ENCODE data around the gene TACR3.

DNA sequence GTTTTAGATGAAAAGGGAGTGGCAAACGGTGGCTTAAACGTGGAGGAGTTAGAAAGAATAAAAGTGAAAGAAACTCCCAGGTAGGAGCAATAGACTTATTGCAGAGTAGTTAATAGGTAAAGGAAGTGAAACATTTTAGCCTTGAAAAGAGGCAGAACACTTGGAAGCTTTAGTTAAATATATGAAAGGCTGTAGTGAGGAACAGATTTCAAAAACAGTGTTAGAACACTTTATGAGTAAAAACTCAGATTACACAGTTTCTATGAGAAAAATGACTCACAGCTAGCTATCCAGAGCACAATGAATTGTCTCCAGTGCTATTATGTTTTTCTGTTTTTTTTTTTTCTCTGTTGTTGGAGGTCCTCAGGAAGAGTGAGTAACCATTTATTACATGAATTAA lies 45.8 kb downstream of the TACR3 start:
- no peak for TF ChIP-seq POLR2A (IDR thresholded peaks at IDR 0.05)
- TF ChIP-seq, protein P1, sequence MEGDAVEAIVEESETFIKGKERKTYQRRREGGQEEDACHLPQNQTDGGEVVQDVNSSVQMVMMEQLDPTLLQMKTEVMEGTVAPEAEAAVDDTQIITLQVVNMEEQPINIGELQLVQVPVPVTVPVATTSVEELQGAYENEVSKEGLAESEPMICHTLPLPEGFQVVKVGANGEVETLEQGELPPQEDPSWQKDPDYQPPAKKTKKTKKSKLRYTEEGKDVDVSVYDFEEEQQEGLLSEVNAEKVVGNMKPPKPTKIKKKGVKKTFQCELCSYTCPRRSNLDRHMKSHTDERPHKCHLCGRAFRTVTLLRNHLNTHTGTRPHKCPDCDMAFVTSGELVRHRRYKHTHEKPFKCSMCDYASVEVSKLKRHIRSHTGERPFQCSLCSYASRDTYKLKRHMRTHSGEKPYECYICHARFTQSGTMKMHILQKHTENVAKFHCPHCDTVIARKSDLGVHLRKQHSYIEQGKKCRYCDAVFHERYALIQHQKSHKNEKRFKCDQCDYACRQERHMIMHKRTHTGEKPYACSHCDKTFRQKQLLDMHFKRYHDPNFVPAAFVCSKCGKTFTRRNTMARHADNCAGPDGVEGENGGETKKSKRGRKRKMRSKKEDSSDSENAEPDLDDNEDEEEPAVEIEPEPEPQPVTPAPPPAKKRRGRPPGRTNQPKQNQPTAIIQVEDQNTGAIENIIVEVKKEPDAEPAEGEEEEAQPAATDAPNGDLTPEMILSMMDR (IDR thresholded peaks at IDR 0.05): no peak

Measured in body of pancreas (tissue), 4 donors.